Duodenal mucosa (tissue), 2 donors: ENCODE measurements around the gene YY2.
"Not testable (repeated sequence)": the region's sequence is repeated elsewhere in the genome, so short reads cannot be mapped to it uniquely, and the experiment has no call there.

ENCODE experiments used
- H3K27ac ChIP-seq: one replicate; pipeline ENCODE4 v1.7.0; 2013; ENCODE audit warnings: low read depth, low read length
- H3K27me3 ChIP-seq, 2 donors: one replicate each; pipeline ENCODE4 v1.7.0; 2013; ENCODE audit warnings: low read length in 2 of 2, control low read depth in 1 of 2; ENCODE audit not compliant: insufficient read depth in 2 of 2, control insufficient read depth in 1 of 2
- H3K36me3 ChIP-seq, 2 donors: one replicate each; pipeline ENCODE4 v1.7.0; 2013; ENCODE audit warnings: low read length in 2 of 2, control low read depth in 1 of 2; ENCODE audit not compliant: insufficient read depth in 2 of 2, control insufficient read depth in 1 of 2
- H3K4me1 ChIP-seq, 2 donors: one replicate each; pipeline ENCODE4 v1.7.0; 2013; ENCODE audit warnings: low read length in 2 of 2, control low read depth in 1 of 2; ENCODE audit not compliant: insufficient read depth in 2 of 2, control insufficient read depth in 1 of 2
- H3K4me3 ChIP-seq, 2 donors: one replicate each; pipeline ENCODE4 v1.7.0; 2013; ENCODE audit warnings: low read length in 2 of 2, low read depth in 1 of 2
- H3K9ac ChIP-seq, 2 donors: one replicate each; pipeline ENCODE4 v1.7.0; 2013; ENCODE audit warnings: low read length in 2 of 2, low read depth in 1 of 2
- H3K9me3 ChIP-seq, 2 donors: one replicate each; pipeline ENCODE4 v1.7.0; 2013; ENCODE audit warnings: low read length in 2 of 2, control low read depth in 1 of 2; ENCODE audit not compliant: control insufficient read depth in 1 of 2

Gene YY2

DNA sequence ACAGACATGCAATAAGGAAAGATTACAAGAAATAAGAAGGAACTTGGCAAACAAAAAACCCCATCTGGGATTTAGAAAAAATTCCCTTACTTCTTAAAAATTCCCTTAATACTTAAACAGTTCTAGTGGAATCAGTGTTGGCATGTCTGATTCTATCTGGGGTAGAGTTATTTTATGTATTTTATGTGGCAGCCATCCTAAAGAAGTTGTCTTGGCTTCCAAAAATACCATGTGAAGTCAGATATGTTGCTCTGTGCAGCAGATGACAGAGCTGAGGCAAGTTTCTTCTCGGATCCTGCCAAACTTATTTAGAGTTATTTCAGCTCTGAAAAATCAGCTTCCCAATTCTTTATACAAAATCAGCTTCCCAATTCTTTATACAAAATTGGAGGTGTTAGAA is 14.7 kb downstream of the YY2 start:
- Histone ChIP-seq H3K4me3 (no peak overlapping the region), H3K9ac (no peak overlapping the region), H3K27me3 (no peaks in the 10 kb centered on the region), H3K9me3 (no peaks in the 10 kb centered on the region), H3K4me1 (no peaks in the 10 kb centered on the region), H3K27ac (no peak overlapping the region), H3K36me3 (peaks cover 0 to 3% of the 10 kb centered on the region in 2 donors)

DNA sequence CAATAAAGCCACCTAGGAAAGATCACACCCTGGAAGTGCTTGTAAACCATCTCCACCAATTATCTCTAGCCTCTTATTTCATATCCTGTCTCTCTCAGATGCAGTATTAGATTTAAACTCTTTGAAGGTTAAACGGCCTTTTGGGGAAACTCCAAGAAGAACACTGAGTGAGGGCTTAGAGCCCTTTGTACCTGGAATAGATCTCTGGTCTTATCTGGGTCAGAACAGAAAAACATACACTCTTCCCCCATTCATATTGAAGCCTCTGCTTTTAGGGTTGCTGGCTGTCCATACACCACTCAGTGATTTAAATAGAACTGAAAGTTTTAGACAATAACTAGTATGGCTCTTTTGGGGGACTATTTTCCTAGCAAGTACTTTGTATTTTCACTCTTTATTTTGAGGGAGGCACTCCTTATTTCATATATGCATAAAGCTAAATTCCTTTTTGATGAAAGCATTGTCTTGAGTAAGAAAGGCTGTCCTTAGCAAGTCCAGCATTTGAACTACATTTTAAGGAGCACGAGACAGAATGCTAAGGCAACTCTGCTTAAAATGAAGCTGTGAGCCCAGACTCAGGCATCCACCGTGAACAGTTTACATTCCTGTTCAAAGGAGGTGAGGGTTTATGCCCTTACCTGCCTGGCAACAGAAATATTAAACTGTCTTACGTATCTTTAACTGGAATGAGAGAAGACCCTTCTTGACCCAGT is 17.4 kb downstream of the YY2 start:
- Histone ChIP-seq H3K9me3 (no peaks in the 10 kb centered on the region), H3K27ac (no peak overlapping the region), H3K4me3 (no peak overlapping the region), H3K36me3 (peaks cover 0 to 3% of the 10 kb centered on the region in 2 donors), H3K9ac (no peak overlapping the region), H3K27me3 (no peaks in the 10 kb centered on the region), H3K4me1 (no peaks in the 10 kb centered on the region)

DNA sequence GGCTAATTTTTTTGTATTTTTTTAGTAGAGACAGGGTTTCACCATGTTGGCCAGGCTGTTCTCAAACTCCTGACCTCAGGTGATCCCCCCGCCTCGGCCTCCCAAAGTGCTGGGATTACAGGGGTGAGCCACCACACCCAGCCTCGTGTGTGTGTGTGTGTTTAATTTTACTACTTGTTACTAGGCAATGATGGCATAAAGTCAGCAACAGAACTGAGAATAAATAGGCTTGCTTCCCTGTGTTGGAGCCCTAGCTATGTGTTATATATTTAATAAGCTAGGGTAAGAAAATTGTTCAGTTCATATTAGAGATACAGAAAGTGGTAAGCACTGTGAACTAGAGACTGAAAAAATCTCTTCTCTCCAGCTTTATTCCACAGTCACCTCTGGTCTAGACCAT is 18.4 kb downstream of the YY2 start:
- H3K27ac ChIP-seq, H3K4me1 ChIP-seq, H3K4me3 ChIP-seq, H3K9me3 ChIP-seq, H3K27me3 ChIP-seq, H3K9ac ChIP-seq, H3K36me3 ChIP-seq: not testable (repeated sequence)

DNA sequence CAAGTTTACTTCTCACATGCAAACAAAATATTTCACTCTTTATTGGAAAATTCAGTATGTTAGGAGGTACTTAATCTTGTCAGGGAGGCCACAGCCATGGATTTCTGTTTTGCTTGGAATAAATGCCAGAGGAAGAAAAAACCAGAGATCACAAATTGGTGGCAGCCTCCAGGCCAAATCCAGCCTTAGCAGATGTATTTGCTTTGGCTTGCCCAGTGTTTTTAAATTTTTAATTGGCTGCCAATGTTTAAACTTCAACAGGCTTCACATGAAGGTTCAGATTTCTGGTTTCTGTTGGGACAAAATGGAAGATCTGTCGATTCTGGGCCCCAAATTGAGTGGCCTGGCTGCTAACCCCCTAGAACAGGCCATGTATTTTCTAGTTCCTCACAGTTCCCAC is 19.2 kb downstream of the YY2 start:
- H3K27me3 ChIP-seq: no peaks in the 10 kb centered on the region
- H3K27ac ChIP-seq: no peak overlapping the region
- H3K4me3 ChIP-seq: no peak overlapping the region
- H3K36me3 ChIP-seq: no peaks in the 10 kb centered on the region
- no peaks in the 10 kb centered on the region for H3K9me3 ChIP-seq
- H3K4me1 ChIP-seq: no peaks in the 10 kb centered on the region
- no peak overlapping the region for H3K9ac ChIP-seq

DNA sequence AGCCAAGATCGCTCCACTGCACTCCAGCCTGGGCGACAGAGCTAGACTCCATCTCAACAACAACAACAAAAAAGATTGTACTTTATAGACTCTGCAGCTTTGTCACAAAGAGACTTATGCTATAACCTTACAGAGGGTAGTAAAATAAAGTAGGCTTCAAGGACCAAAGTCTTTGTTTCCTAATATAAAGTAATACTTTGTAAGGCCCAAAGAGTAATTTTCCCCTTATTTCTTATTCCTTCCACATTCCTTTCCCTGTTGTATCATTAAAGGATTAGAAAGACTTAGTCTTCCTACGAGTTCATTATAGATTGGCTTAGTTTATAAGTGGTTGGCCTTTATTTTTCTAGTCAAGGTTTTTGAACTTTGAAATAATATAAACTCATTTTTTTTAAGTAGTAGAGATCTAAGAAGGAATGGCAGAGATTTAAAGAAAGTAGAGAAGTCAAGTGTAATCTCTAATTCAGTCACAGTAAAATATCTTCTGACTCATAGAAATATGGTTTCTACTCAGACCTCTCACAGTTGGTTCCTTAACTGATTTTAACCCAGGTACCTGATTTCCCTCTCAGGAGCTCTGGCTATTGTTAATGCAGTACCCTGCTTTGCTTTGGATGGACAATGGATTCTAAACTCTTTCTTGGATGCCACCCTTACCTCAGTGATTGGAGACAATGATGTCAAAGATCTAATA is 26.2 kb downstream of the YY2 start:
- no peaks in the 10 kb centered on the region for H3K4me1 ChIP-seq
- no peaks in the 10 kb centered on the region for H3K9me3 ChIP-seq
- no peak overlapping the region for H3K4me3 ChIP-seq
- H3K36me3 ChIP-seq: no peaks in the 10 kb centered on the region
- H3K9ac ChIP-seq: no peak overlapping the region
- no peak overlapping the region for H3K27ac ChIP-seq
- H3K27me3 ChIP-seq: no peaks in the 10 kb centered on the region

DNA sequence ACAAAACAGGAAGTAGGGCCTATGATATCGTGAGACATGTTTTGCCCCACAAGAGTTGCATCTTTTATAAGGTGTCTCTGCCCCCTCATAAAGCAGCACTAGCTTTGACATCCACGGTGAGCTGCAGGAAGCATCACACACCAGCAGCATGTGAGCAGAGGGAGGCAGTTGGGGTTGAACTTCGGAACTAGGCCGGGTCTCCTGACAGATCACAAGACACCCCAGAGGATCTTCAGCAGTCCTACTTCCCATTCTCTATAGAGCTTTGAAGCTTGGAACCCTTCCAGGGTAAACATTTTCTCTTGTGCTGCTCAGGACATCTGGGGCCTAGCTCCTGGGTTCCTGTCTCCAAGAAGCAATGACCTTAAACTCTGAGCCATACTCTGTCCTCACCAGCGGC is 27.5 kb downstream of the YY2 start:
- Histone ChIP-seq H3K27ac (no peak overlapping the region), H3K9me3 (no peaks in the 10 kb centered on the region), H3K9ac (no peak overlapping the region), H3K4me3 (no peak overlapping the region), H3K4me1 (no peaks in the 10 kb centered on the region), H3K36me3 (no peaks in the 10 kb centered on the region), H3K27me3 (no peaks in the 10 kb centered on the region)

DNA sequence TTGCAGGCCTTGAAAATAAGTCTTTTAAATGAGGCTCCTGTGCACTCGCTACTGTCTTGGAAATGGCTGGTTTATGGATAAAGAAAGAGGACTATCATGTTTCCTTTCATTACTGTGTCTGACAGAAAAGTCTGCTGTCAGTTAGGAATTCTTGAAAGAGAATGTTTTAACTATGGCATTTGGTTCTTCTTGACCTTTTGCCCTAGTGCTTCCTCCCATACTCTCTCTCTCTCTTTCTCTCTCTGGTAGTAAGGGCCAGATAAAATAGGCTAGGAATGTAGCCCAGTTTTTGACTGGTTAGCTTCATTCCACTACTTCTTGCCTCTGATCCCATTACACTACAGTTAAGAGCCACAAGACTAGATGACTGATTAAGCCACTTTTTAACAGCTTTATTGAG is 29.8 kb downstream of the YY2 start:
- Histone ChIP-seq H3K9me3 (no peaks in the 10 kb centered on the region), H3K9ac (no peak overlapping the region), H3K27ac (no peak overlapping the region), H3K36me3 (no peaks in the 10 kb centered on the region), H3K4me1 (no peaks in the 10 kb centered on the region), H3K4me3 (no peak overlapping the region), H3K27me3 (no peaks in the 10 kb centered on the region)

DNA sequence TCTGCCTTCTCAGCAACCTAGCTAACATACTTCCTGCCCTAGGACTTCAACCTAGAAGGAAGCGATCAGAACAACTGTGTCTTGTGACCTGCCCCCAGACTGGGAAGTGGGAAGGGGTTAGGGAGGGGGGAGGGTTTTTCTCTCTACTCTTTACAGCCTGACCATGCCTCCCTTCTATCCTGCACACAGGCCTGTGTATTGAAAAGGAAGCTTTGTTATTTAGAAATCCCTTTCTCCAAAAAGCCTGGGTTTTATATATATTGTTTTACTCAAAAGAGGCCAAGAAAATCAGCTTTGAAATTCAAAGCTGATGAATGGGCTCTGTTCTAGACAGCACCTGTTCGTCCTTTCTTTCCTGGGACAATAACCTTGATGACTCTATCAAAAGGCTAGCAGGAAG is 49.5 kb downstream of the YY2 start:
- no peak overlapping the region for H3K4me3 ChIP-seq
- H3K36me3 ChIP-seq: no peaks in the 10 kb centered on the region
- no peak overlapping the region for H3K27ac ChIP-seq
- no peaks in the 10 kb centered on the region for H3K4me1 ChIP-seq
- H3K9ac ChIP-seq: no peak overlapping the region
- H3K9me3 ChIP-seq: no peaks in the 10 kb centered on the region
- H3K27me3 ChIP-seq: no peaks in the 10 kb centered on the region

DNA sequence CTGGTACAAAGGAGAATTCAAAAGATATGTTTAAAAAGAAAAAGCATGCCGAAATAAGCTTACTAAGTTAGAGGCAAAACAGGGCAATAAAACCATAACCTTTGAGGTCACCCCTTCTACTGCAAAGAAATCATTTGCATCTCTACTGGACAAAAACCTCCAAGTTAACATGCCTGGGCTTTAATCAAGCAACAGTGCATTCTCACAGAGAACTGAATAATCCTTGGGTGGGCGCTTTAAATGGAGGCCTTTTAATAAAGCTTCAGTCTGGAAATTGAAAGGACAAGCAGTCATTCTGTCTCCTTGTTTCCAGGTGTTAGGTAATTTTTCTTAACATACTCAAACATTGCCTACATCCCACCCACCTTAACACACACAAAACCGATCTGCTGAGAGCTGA is 50.2 kb downstream of the YY2 start:
- Histone ChIP-seq H3K27me3 (no peaks in the 10 kb centered on the region), H3K9ac (no peak overlapping the region), H3K9me3 (no peaks in the 10 kb centered on the region), H3K27ac (no peak overlapping the region), H3K4me1 (no peaks in the 10 kb centered on the region), H3K36me3 (no peaks in the 10 kb centered on the region), H3K4me3 (no peak overlapping the region)

DNA sequence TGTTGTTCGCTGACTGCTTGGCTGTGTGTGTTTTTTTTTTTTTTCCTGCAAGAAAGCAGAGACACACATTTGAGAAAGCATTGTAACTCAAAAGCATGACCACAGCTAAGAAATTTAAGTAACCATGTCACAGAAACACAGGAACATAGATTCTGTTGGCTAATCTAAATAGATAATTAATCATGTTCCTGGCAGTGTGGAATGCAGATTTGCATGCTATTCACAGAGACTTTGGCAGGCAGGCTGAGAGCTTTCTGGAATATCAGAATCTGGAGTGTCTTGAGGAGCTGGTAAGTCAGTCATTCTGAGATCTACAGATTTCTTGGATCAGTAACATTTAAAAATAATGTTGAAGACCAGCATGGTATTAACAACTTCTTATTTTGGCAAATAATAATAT is 51.5 kb downstream of the YY2 start:
- no peak overlapping the region for H3K27ac ChIP-seq

More for the DNA sequence above, 51.5 kb downstream of the YY2 start:
- H3K4me3 ChIP-seq: no peak overlapping the region
- no peaks in the 10 kb centered on the region for H3K27me3 ChIP-seq
- no peaks in the 10 kb centered on the region for H3K36me3 ChIP-seq
- no peak overlapping the region for H3K9ac ChIP-seq
- H3K9me3 ChIP-seq: no peaks in the 10 kb centered on the region
- H3K4me1 ChIP-seq: no peaks in the 10 kb centered on the region
